Activated T-helper 9 cell treated with anti-CD3 and anti-CD28 coated beads, Interleukin-2, amount 50 U/mL, for 16 hours (primary cell): ENCODE measurements around the gene SOX11.
"Not testable (repeated sequence)": the region's sequence is repeated elsewhere in the genome, so short reads cannot be mapped to it uniquely, and the experiment has no call there.

ENCODE experiments used
- DNase-seq: peaks from one replicate; pipeline ENCODE4 v3.0.0-alpha.2; 2020; ENCODE audit warnings: low read depth

SOX11 gene

DNA sequence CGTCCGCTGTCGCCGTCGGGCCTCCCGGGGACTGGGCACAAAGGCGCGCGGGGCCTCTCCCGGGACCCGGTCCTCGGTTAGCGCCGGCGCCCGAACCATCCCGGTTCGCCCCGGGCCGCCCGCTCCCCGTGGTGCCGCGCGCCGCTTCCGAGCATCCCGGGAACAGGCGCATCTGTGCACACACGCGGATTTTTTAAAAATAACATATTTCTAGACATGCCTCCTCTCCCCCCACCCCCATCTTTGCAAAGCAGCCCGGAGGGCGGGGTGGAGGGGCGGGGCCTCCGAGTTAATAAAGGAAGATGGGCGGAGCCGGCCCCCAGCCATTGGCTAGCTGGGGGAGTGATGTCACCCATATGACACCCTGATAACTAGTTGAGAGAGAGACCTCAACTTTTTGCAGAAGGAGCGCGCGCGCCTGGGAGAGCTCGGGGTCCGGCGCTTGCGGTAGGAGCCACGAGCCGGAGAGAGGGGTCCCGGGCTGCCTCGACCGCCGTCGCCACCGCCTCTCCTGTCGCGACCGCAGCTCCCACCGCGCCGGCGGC is at the start of gene SOX11:
SOX11 (plus strand) TSS at position 400 of the 545 bp plus-strand sequence. CDS start 338 bp downstream, outside the sequence.
- no peak for DNase-seq

DNA sequence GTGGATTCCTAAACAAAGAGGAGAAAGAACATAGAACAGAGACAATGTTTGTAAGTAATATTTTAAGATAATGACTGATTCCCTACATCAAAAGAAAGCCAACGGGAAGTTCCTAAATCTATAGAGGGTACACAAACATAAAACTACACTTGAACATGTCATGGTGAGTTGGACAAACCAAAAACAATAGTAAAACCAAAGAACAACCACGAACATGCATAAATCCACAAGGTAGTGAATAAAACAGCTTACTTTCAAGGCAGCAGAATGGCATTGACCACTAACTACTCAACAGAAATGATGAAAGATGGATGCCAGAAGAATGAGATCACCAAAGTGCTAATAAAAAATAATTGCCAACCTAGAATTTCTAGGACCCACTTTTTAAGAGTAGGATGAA is 39.5 kb upstream of the SOX11 start:
- DNase-seq: not testable (repeated sequence)

DNA sequence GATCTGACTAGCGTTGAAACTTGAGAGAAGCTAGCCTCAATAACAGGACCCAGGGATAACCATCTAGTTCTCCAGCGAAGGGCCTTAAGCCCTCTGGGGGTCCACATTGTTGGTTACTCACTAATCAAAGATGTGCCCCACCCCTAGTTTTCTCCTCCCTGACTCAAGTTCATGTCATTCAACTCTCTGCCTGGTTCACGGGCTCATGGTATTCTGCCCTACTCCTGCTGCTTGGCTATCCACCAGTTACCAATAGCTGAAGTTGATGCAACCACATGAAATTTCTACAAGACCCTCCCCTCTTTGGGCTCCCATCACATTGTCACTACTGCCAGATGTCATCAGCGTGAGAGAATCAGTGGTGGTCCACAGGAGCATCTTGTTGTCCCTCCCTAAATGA is 38.4 kb upstream of the SOX11 start:
- not testable (repeated sequence) for DNase-seq

DNA sequence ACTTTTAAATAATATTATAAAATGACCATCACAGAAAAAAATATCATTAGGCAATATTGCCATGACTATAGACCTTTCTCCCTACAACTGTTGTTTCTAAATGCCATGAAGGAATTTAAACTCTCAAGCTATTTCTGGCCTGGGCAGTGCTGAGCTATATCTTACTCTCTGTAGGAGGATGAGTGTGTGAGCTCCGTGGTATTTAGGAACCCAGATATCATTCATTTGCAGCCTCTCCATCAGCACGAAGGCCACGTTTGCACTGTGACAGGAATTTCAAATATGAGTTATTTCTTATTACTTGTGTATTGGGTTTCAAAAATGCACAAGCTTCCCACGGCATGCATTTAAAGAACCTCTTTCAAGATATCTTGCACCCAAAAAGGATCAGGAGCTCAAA is 35.0 kb upstream of the SOX11 start:
- DNase-seq: no peak

DNA sequence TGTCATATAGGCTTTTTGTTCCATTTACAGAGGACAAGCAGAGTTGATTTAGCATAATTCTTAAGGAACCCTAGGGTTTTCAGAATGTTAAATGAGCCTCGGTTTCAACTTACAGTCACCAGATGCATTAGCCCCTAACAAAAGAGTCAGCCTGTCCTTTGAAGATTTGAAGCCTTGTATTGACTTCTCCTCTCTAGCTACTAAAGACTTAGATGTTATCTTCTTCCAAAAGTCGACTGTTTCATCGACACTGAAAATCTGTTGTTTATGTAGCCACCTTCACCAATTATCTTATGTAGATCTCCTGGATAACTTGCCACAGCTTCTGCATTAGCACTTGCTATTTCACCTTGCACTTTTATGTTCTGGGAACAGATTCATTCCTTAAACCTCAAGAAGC is 31.6 kb upstream of the SOX11 start:
- DNase-seq: no peak

DNA sequence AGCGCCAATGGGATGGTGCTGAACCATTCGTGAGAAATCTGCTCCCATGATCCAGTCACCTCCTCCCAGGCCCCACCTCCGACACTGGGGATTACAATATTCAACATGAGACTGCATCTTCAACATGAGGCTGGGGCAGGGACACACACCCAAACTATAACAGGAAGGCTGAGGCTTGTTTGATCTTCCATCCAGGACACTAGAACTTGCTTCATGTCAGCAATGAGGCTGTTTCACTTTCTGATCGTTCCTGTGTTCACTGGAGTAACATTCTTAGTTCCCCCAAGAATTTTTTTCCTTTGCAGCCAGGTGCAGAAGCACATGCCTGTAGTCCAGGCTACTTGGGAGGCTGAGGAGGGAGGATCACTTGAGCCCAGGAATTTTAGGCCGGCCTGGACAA is 30.8 kb upstream of the SOX11 start:
- DNase-seq: no peak

DNA sequence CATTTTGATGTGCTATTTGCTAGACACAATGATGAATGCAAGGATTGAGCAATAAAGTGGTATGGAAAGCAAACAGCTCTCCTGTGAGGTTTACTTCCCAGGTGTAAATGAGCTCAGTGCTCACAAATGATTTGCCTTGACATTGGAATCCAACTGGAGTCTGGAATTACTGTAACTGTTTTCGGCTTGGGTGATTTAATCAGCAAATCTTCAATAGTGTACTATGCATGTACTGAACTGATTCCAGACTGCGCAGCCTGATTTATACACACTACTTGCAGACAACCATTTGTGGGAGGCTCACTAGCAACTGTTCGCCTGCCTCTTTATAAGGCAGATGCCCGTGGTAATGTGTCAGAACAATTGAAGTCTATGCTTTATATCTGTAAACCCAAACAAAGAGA is 27.9 kb upstream of the SOX11 start:
- no peak for DNase-seq

DNA sequence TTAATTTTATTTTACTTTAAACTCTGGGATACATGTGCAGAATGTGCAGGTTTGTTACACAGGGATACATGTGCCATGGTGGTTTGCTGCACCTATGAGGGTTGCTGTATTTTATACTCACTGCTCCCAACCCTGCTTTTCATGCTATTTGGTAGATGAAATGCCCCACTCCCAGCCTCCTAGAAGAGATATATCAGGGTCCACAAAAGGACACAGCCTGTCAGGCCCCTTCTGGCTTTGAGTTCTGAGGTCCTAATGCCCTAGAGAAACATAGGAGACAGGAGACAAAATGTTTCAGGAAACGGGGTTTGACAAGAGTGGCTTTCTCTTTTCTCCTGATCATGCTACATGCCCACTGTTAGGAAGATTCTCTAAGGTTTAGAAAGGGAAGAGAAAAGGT is 27.1 kb upstream of the SOX11 start:
- DNase-seq: no peak

DNA sequence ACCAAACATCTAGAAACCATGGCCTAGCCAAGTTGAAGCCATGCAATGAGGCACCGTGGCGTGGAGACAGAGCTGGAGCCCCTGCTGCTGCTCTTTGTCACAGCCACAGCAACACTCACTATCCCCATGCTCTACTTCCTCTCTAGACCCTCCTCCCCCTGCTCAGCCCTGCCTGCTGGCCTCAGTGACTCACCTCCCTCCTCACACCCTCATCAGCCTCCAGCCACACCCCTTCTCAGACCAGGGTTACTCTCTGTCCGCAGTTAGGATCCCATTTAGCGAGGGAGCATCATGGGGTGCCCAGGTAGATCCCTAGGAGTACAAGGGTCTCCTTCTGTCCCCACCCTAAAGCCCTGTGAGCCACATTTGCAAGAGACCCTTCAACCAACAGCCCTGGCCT is 25.4 kb upstream of the SOX11 start:
- DNase-seq: no peak

DNA sequence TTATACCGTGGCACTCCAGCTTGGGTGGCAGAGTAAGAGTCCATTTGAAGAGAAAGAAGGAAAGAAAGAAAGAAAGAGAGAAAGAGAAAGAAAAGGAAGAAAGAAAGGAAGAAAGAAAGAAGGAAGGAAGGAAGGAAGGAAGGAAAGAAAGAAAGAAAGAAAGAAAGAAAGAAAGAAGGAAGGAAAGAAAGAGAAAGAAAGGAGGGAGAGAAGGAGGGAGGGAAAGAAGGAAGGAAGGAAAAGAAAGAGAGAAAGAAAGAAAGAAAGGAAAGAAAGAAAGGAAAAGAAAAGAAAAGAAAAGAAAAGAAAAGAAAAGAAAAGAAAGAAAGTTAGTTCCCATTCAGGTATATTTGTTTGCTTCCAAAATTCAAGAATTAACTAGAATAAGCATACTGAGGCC is 24.5 kb upstream of the SOX11 start:
- not testable (repeated sequence) for DNase-seq

DNA sequence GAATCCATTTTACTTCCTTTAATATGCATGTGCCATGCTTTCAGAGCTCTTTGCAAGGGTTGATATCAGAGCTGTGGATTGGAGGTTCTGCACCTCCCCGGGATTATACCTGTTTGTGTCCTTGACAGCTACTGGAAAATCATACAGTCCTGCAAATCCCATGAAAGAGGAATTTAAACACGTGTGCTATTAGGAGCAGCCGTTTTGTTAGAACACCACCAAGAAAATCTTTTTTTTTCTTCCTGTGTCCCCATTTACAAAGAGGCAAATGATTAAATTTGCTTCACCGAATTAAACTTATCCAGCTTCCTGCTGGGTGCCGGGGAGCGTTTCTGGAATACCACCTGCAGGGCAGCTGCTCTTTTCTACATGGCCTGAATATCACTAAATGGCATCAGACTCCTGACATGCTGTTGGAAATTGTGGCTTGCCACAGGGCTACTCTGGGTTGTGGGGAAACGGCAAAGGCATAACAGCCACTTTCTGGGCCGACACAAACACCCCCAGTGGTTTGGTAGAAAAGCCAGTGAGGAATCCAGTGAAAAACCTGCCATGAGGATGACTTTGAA is 23.4 kb upstream of the SOX11 start:
- DNase-seq: no peak

DNA sequence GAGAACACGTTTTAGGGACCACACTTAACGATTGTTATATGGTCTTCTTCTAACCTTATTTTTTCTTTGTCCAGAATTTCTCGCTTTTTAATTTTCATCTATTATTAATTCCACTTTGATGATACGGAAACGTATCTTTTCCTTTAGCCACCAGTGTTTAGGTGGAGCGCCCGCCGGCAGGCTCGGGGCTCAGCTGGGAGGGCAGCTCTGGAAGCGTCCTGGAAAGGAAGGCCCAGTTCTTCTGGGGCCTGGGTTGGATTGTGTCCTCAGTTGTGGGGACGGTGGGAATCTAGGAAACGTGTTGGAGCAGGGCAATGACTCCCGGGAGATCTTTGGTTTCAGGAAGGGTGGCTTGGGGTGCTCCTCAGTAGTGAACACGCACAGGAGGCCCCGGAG is 19.4 kb upstream of the SOX11 start:
- no peak for DNase-seq

DNA sequence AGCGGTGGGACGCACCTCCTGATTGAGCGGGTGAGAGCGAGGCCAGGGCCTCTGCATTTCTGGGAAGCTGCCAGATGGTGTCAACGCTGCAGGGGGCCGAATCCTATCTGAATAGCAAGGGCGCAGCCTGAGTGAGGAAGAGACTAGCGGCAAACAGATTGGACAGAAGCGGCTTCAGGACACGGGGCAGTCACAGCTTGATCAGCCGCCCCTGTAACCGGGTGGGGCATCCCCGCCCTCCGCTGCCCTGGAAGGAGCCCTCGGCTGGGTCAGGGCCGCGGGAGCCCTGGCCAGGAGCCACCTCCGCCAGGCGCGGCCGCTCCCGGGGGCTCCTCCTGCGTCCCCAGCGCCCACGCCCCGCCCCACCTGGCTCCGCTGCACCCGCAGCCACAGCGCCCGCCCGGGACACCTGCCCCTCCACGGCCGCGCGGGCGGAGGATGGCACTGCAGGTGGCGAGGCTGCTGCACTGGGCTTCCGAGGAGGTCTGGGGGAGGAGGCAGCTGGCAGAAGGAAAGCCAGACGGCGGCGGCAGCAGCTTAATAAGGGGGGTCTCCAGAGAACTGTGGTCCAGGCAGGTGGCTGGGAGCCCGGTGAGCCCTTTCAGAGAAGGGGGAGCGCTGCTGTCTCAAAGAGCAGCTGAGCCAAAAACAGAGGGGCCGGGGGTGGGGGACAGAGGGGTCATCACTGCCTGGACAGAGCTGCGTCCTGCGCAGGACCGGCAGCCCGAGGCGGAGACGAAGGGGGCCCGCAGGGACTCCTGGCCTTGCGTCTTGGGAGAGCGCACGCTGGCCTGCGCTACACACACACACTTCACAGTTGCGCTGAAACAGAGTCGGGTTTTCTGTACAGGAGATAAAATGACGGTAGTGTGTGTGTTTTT is 18.8 kb upstream of the SOX11 start:
- no peak for DNase-seq

DNA sequence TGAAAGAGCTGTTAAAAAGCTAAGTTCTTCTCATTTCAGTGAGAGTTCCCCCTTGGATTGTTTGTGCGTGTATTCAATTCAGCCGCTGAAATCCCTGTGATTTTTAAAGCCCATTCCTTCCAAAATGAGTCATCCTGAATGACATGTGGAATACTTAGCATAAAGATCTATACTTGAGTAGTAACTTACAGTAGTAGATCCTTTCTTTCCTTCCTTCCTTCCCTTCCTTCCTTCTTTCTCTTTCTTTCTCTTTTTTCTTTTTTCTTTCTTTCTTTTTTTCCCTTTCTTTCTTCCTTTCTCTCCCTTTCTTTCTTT is 18.2 kb upstream of the SOX11 start:
- DNase-seq: no peak

DNA sequence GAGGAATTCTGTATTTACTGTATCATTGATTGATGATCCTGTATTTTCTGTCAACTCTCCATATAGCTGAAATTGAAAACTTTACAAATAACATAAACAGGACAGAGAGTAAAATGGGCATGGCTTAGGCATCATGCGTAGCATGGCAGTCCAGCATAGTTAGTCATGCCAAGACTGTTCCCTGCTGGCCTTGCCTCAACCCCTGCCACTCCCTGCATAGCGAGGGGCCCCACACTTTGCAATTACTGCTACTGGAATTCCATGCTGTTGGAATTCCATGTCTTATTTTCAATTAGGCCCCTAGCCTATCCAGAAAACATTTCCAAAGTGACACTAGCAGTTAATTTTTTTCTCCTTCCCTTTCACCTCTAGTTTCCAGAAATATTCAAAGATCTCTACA is 15.1 kb upstream of the SOX11 start:
- no peak for DNase-seq

DNA sequence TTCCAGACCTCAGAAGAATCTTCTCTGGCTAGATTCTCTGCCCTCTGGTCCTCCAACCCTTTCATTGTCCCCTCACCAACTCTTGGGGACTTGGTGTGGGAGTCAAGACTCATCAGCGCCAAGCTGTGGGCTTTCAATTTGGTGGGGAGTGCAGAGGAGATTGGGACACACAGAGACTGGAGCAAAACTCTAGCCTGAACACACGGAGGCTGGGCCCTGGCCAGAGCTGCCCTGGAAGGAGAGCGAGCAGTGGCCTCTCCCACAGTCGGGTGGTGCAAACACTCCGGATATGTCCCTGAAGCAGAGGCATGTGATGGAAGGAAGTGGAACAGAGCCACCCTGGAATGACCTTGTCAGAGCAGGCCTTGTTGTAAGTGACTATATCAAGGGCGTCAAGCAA is 8.7 kb upstream of the SOX11 start:
- DNase-seq: no peak

DNA sequence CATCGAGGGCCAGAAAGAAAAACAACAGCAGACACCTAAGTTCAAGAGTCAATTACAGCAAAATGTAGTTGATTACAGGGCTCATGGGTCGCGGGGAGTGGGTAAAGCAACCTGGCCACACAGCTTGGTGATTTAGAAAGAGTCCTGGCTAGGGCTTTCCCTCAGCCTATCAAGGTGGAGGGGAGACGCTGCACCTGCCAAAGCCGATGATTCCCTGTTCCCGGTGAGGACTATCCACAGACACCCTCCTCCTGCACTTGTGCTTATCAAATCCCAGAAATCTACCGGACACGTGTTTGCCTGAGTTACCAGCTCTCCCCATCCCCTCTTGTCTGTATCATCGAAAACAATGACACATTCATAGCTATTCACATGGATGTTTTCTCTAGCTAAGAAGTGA is 7.0 kb upstream of the SOX11 start:
- no peak for DNase-seq

DNA sequence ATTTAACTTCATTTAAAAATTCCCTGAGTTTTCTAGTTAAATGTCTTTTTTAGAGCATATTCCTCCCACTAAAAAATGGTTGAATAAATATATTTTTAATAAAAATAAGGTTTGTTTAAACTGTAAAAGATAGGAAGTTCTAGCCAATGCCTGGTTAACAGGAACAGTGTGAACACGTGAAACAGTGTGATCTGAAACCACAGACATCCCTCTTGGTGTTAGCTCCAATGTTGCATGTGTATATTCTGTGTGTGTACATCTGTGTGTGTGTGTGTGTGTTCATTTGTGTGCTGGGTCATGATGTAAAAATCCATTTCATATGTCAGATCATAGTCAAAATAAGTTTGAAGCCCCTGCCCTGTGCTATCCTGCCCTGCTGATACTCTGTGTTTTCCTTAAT is 6.1 kb upstream of the SOX11 start:
- no peak for DNase-seq

DNA sequence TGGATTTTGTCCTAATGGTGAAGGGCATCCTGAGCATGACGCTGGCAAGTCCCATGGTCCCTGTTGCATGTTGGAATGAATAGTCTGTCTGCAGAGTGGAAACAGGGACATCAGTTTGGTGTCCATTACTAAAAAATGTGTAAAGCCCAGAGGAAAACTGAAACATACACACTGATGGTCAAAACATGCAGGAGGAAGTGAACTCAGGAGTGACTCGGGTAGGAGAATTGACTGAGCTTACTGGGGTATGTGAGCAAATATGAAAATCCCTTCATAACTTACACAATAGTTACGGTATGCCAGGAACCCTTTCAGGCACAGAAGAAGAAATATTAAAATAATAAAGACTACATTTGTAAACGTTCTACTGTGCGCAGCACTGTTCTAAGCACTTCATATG is 5.6 kb upstream of the SOX11 start:
- DNase-seq: no peak

DNA sequence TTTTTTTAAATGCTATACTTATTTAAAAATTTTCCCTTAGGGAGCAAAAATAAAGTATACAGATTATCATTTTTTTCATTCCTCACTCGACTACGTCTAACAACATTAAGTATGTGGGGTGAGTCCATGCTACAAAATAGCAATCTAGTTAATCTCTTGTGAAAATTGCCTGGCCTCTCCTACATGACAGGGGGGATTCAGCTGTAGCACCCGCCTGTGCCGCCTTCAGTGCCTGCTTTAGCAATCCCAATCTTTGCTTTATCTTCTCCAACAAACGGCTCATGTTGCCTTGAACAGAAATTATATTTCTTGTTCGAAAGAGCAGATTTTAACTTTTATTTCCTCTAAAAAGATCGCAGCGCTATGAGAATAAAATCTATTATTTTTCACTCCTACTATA is 2.4 kb upstream of the SOX11 start:
- no peak for DNase-seq

DNA sequence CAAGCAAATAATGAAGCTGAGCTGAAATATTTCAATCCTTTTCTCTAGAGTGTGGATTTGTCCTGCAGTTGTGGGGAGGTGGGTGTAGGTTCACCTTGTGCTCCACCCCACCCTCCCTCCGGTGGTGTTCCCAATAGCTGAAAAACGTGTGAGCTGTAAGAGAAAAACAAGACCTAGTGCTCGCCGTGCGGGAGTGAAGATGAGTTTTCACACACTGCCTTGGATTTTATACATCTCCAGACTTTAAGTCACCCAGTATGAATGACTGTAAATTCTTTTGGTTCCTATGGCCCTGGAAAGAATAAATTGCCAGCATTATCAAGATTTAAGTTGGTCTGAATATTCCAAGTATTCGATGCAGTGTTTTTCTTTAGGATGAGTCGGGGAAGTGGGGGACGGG is 1.9 kb upstream of the SOX11 start:
- no peak for DNase-seq

DNA sequence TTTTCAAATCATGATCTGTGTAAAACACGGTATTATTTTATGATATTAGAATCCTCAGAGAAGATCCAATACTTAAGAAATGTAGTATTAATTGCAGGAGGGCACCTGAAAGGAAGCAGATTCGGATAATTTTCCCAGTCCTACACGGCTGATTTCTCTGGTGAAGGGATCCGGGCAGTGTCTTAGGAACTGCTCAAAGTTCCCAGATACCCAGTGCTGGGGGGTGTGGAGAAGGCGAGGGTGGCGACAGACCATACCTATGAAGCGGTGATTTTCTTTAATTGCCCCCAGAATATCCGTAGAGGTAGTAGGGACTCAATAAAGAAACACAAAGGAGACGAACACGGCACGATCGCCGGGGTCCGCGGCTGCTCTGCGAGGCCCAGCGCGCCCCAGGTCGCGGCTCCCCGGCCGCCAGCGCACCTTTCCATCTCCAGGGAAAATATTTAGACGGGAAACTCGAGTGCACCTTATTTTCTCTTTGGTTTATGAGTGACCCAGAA is 1.4 kb upstream of the SOX11 start:
- no peak for DNase-seq

DNA sequence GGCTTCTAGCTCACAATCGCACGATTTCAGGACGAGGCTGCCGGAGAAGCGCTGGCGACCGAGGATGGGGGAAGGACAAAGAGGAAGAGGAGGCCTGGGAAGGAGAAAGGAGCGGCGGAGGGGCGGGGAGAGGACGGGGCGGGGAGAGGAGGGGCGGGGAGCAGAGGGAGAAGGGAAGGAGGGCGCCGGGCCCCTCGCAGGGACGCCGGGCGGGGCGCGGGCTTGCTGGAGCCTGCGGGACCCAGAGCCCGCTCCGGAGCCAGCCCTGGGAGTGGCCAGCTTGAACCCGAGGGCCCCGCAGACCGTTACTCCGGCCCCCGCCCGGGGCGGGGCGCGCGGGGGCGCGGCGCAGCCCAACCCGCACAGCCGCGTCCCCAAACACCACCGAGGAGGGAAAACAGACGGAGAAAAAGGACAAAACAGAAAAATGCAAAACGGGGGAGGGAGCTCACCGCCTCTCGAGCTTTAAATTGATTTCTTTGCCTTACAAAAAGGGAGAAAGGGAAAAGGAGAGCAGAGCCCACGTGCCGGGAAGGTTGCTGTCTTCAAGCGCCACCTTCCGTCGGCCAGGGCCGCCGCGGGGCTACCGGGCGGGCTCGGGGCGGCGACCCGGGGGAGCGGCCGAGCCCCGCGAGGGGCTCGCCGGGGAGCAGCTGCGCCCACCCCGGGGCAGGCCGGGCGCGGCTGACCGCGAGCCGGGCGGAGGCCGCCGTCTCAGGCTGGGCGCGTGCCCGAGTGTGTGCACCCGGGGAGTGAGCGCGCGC is 781 bp upstream of the SOX11 start:
- no peak for DNase-seq
